ENCODE measurements around the gene SKAP2.

The SKAP2 gene

DNA sequence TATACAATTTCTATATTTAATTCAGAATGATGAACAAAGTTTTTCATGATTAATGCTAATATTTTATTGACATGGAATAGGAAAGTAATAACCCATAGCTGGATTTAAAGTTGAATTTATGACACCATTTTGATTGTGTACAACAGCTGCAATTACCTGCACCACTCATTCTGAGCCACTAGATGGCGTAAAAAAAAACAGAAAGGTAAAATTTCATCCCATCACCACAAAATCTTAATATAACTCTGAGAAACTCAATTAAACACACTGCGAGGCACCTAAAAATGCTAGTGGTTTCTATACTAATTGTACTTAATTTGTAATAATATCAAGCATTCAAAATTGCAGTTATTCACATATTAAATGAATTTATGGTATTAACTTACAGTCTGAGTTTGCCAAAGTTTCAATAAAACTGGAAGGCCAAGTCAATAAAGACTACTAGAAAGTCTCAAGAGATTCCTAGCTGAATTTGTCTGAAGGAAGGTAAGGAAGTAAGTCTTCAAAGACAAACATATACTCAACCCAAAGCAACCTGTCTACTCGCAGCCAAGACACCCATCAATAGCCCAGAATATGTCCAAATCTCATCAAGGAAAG, 182.5 kb downstream of the SKAP2 start:
- no peak overlapping the region for H3K9ac ChIP-seq (ENCODE audit: insufficient read length, low read depth)
- no peak overlapping the region for H3K4me3 ChIP-seq (ENCODE audit: insufficient read length, low read depth)
- no peak for TF ChIP-seq SUZ12 (IDR thresholded peaks at IDR 0.05; ENCODE audit: extremely low read depth, insufficient read depth, insufficient read length)
- TF ChIP-seq ZNF274 (IDR thresholded peaks at IDR 0.05; ENCODE audit: low read depth, low read length), result no peak
- TF ChIP-seq YY1 (IDR thresholded peaks at IDR 0.05; ENCODE audit: insufficient read depth, insufficient read length), result no peak
- DNase-seq (ENCODE audit: low read depth, low spot score), result no peak
- H3K36me3 ChIP-seq (ENCODE audit: insufficient read depth, insufficient read length, low read length), result no peaks in the 10 kb centered on the region
- no peaks in the 10 kb centered on the region for H3K9me3 ChIP-seq (ENCODE audit: insufficient read depth, low read length)
- no peaks in the 10 kb centered on the region for H3K4me1 ChIP-seq (ENCODE audit: insufficient read depth, insufficient read length)
- H3K27me3 ChIP-seq (ENCODE audit: insufficient read depth, insufficient read length), result no peaks in the 10 kb centered on the region

DNA sequence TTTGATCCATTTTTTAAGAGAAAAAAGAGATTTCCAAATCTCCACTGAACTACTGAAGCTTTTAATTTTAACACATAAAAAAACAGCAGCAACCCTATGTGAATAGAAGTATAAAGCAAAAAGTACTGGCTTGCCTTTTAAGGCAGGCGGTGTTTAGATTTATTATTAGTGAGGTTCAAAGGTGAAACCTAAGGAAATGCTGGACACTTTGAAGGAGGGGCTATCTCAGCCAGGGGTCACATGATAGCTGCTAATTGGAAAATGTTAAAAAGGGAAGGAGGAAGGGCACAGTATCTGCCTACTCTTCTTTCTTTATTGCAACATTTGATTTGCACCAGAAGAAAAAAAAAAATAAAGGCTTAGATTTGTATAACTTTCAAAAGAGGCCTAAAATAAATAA, 183.8 kb downstream of the SKAP2 start:
- Histone ChIP-seq H3K4me3 (ENCODE audit: insufficient read length, low read depth) (no peak overlapping the region), H3K9me3 (ENCODE audit: insufficient read depth, low read length) (no peaks in the 10 kb centered on the region), H3K9ac (ENCODE audit: insufficient read length, low read depth) (no peak overlapping the region), H3K4me1 (ENCODE audit: insufficient read depth, insufficient read length) (no peaks in the 10 kb centered on the region), H3K27me3 (ENCODE audit: insufficient read depth, insufficient read length) (no peaks in the 10 kb centered on the region), H3K36me3 (ENCODE audit: insufficient read depth, insufficient read length, low read length) (no peaks in the 10 kb centered on the region)
- DNase-seq (ENCODE audit: low read depth, low spot score), result no peak
- no peak for TF ChIP-seq ZNF274 (IDR thresholded peaks at IDR 0.05; ENCODE audit: low read depth, low read length)
- no peak for TF ChIP-seq SUZ12 (IDR thresholded peaks at IDR 0.05; ENCODE audit: extremely low read depth, insufficient read depth, insufficient read length)
- TF ChIP-seq YY1 (IDR thresholded peaks at IDR 0.05; ENCODE audit: insufficient read depth, insufficient read length), result no peak

DNA sequence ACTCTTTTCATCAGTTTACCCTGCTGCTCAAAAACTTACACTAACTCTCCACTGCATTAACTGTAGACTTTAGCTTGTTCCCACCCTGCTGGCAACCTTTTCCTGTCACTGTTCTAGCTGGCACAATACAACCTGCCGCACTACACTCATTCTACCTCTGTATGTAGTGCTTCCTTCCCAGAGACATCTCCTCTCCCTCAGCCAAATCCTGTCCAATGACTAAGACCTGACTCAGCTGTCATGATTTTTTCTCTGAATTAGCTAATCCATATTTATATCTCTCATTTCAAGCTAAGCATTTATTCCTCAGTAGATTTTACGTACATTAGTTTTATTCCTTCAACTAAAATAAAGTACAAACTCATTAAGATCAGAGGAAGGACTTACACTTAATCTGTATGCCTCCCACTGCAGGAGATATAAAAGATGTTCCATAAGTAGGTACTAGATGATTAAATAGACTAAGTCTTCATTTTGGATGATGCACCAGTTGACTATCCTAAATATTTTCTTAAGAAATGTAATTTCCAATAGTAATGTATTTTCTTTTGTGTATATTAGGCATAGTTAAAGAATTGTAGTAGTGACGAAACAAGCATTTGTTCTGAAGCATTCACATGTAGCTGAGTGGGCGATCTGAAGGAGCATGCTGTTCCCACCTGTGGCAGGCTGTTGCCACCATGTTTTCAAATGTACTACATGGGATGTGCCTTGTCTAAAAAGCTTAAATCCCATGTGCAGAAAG, 189.1 kb downstream of the SKAP2 start:
- H3K9me3 ChIP-seq (ENCODE audit: insufficient read depth, low read length), result no peaks in the 10 kb centered on the region
- no peak overlapping the region for H3K4me3 ChIP-seq (ENCODE audit: insufficient read length, low read depth)
- H3K9ac ChIP-seq (ENCODE audit: insufficient read length, low read depth), result no peak overlapping the region
- TF ChIP-seq ZNF274 (IDR thresholded peaks at IDR 0.05; ENCODE audit: low read depth, low read length), result no peak
- TF ChIP-seq SUZ12 (IDR thresholded peaks at IDR 0.05; ENCODE audit: extremely low read depth, insufficient read depth, insufficient read length), result no peak
- no peak for TF ChIP-seq YY1 (IDR thresholded peaks at IDR 0.05; ENCODE audit: insufficient read depth, insufficient read length)
- no peaks in the 10 kb centered on the region for H3K27me3 ChIP-seq (ENCODE audit: insufficient read depth, insufficient read length)
- no peaks in the 10 kb centered on the region for H3K36me3 ChIP-seq (ENCODE audit: insufficient read depth, insufficient read length, low read length)
- no peak for DNase-seq (ENCODE audit: low read depth, low spot score)
- H3K4me1 ChIP-seq (ENCODE audit: insufficient read depth, insufficient read length), result no peaks in the 10 kb centered on the region

DNA sequence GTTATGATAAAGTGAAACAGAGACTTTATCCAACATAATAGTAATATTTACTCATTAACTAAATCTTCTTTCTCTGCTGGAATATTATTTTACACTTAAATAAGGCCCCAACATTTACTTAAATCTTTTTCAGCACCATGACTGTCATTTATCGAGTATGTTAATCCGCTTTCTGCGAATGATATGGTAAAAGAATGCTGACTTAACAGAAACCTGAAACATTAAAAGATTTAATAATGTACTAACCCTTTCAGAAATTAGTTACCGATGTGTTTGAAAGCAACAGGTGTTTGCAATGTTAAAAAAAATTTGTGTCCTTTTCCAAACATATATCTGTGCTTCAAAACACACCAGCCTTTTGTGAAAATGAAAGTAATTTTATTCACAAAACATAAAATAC, 190.5 kb downstream of the SKAP2 start:
- no peak for DNase-seq (ENCODE audit: low read depth, low spot score)
- H3K9ac ChIP-seq (ENCODE audit: insufficient read length, low read depth), result no peak overlapping the region
- TF ChIP-seq ZNF274 (IDR thresholded peaks at IDR 0.05; ENCODE audit: low read depth, low read length), result no peak
- TF ChIP-seq SUZ12 (IDR thresholded peaks at IDR 0.05; ENCODE audit: extremely low read depth, insufficient read depth, insufficient read length), result no peak
- no peak for TF ChIP-seq YY1 (IDR thresholded peaks at IDR 0.05; ENCODE audit: insufficient read depth, insufficient read length)
- H3K9me3 ChIP-seq (ENCODE audit: insufficient read depth, low read length), result no peaks in the 10 kb centered on the region
- H3K36me3 ChIP-seq (ENCODE audit: insufficient read depth, insufficient read length, low read length), result no peaks in the 10 kb centered on the region
- H3K4me3 ChIP-seq (ENCODE audit: insufficient read length, low read depth), result no peak overlapping the region
- H3K27me3 ChIP-seq (ENCODE audit: insufficient read depth, insufficient read length), result no peaks in the 10 kb centered on the region
- H3K4me1 ChIP-seq (ENCODE audit: insufficient read depth, insufficient read length), result no peaks in the 10 kb centered on the region

DNA sequence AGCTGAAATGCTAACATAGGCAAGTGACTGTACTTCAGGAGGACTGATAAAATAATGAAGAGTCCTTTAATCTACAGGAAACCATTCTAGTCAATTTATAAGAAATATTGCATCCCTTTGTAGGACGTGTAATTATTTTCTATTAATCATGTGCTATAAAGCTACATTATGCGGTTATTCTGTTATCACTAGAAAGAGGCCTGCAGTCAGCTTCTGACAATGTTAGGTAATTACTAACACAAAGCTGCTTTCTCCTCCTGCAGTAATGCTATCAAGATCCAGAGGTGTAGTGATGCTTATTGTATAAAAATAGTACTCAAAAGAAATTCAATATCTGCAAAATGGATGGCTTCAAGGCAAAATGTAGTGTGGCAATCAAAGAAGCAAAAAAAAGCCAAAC, 191.1 kb downstream of the SKAP2 start:
- Histone ChIP-seq H3K36me3 (ENCODE audit: insufficient read depth, insufficient read length, low read length) (no peaks in the 10 kb centered on the region), H3K9ac (ENCODE audit: insufficient read length, low read depth) (no peak overlapping the region), H3K9me3 (ENCODE audit: insufficient read depth, low read length) (no peaks in the 10 kb centered on the region), H3K27me3 (ENCODE audit: insufficient read depth, insufficient read length) (no peaks in the 10 kb centered on the region), H3K4me3 (ENCODE audit: insufficient read length, low read depth) (no peak overlapping the region), H3K4me1 (ENCODE audit: insufficient read depth, insufficient read length) (no peaks in the 10 kb centered on the region)
- TF ChIP-seq ZNF274 (IDR thresholded peaks at IDR 0.05; ENCODE audit: low read depth, low read length) (no peak), YY1 (IDR thresholded peaks at IDR 0.05; ENCODE audit: insufficient read depth, insufficient read length) (no peak), SUZ12 (IDR thresholded peaks at IDR 0.05; ENCODE audit: extremely low read depth, insufficient read depth, insufficient read length) (no peak)
- no peak for DNase-seq (ENCODE audit: low read depth, low spot score)

DNA sequence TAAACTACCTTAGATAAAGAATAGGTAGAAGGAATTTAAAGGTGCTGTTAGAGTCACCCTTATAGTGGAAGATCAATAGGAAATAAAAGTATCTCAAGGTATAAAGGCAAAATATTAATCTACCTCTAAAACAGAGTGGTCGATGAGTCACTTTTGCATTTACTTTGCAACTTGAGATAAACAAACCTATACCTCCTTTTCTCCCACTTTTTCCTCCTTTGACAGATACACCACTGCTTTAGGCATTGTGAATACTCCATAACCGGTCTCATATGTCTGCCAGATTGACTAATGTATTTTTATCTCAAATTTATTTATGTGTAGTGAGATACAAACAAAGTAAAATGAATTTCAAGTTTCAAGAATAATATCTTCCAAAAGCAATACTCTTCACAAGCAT, 193.5 kb downstream of the SKAP2 start:
- Histone ChIP-seq H3K4me3 (ENCODE audit: insufficient read length, low read depth) (no peak overlapping the region), H3K9ac (ENCODE audit: insufficient read length, low read depth) (no peak overlapping the region), H3K4me1 (ENCODE audit: insufficient read depth, insufficient read length) (no peaks in the 10 kb centered on the region), H3K9me3 (ENCODE audit: insufficient read depth, low read length) (no peaks in the 10 kb centered on the region), H3K27me3 (ENCODE audit: insufficient read depth, insufficient read length) (no peaks in the 10 kb centered on the region), H3K36me3 (ENCODE audit: insufficient read depth, insufficient read length, low read length) (no peaks in the 10 kb centered on the region)
- no peak for DNase-seq (ENCODE audit: low read depth, low spot score)
- no peak for TF ChIP-seq SUZ12 (IDR thresholded peaks at IDR 0.05; ENCODE audit: extremely low read depth, insufficient read depth, insufficient read length)
- no peak for TF ChIP-seq YY1 (IDR thresholded peaks at IDR 0.05; ENCODE audit: insufficient read depth, insufficient read length)
- TF ChIP-seq ZNF274 (IDR thresholded peaks at IDR 0.05; ENCODE audit: low read depth, low read length), result no peak

DNA sequence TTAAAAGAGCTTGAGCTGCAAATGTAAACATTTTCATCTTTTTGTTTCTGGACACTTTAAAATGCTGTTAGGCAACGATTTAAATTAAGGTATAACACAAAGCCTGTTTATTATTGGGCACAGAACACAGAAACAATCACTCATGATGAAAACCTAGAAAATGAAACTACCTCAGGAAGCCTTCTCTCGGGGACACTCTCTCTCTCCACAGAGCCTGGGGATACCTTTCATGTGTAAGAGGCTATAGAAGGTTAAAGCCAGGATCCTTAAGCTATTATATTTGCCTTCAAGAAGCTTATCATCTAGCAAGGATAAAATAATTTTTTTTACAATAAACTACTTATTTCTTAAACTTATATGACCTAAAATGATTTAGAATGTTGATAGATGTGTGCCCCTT, 194.1 kb downstream of the SKAP2 start:
- H3K9me3 ChIP-seq (ENCODE audit: insufficient read depth, low read length), result no peaks in the 10 kb centered on the region
- H3K27me3 ChIP-seq (ENCODE audit: insufficient read depth, insufficient read length), result no peaks in the 10 kb centered on the region
- no peaks in the 10 kb centered on the region for H3K36me3 ChIP-seq (ENCODE audit: insufficient read depth, insufficient read length, low read length)
- DNase-seq (ENCODE audit: low read depth, low spot score), result no peak
- TF ChIP-seq YY1 (IDR thresholded peaks at IDR 0.05; ENCODE audit: insufficient read depth, insufficient read length) (no peak), SUZ12 (IDR thresholded peaks at IDR 0.05; ENCODE audit: extremely low read depth, insufficient read depth, insufficient read length) (no peak), ZNF274 (IDR thresholded peaks at IDR 0.05; ENCODE audit: low read depth, low read length) (no peak)
- H3K9ac ChIP-seq (ENCODE audit: insufficient read length, low read depth), result no peak overlapping the region
- no peaks in the 10 kb centered on the region for H3K4me1 ChIP-seq (ENCODE audit: insufficient read depth, insufficient read length)
- H3K4me3 ChIP-seq (ENCODE audit: insufficient read length, low read depth), result no peak overlapping the region

All from NT2/D1 (cell line).